Right lobe of liver (tissue), 4 donors: Measurements from ENCODE around the gene SLC37A1.

Experiments
- POLR2A ChIP-seq: fragments of 450-650 bp; IDR thresholded peaks from one replicate; pipeline ENCODE4 v1.6.1; 2017; ENCODE audit warnings: antibody characterized with exemption, mild to moderate bottlenecking
- TF ChIP-seq, protein P1 (sequence below), 4 donors: fragments of 200-600 bp in 3 of 4; fragments of 450-650 bp in 1 of 4; IDR thresholded peaks; one replicate each; pipeline versions ENCODE4 v1.5.1 to v1.8.0; 2016 to 2022; ENCODE audit warnings: antibody characterized with exemption in 4 of 4, mild to moderate bottlenecking in 2 of 4
- donor health status: DM: no; HTN: no; CAD: no.
- donor health status: DM: no; HTN: no; CAD: no.
- donor health status: DM: no; HTN: yes; CAD: no.

GRCh38 chr21:42571391-42572150 lies 57.9 kb downstream of the SLC37A1 start:
- TF ChIP-seq, protein P1, sequence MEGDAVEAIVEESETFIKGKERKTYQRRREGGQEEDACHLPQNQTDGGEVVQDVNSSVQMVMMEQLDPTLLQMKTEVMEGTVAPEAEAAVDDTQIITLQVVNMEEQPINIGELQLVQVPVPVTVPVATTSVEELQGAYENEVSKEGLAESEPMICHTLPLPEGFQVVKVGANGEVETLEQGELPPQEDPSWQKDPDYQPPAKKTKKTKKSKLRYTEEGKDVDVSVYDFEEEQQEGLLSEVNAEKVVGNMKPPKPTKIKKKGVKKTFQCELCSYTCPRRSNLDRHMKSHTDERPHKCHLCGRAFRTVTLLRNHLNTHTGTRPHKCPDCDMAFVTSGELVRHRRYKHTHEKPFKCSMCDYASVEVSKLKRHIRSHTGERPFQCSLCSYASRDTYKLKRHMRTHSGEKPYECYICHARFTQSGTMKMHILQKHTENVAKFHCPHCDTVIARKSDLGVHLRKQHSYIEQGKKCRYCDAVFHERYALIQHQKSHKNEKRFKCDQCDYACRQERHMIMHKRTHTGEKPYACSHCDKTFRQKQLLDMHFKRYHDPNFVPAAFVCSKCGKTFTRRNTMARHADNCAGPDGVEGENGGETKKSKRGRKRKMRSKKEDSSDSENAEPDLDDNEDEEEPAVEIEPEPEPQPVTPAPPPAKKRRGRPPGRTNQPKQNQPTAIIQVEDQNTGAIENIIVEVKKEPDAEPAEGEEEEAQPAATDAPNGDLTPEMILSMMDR (IDR thresholded peaks at IDR 0.05) = no peak
- no peak for TF ChIP-seq POLR2A
